Endothelial cell of umbilical vein (primary cell): ENCODE results near the gene ATN1. TPM values are rescaled to one million over a fixed set of nuclear protein-coding genes. Genes with fewer than 3 reads are reported as not detected.

ENCODE experiments used
- BruUV-seq: library from RNA; stranded (reverse); fragments of 400-500 nt; replicated peaks from 2 replicates; lab custom pipeline; 2021; lab: Mats Ljungman, UMichigan
- CTCF ChIA-PET: fragments of 300-600, 350-600 bp; sonication (Branson Sonifier 250); formaldehyde crosslinking; loops from one replicate; lab custom pipeline; 2021; ENCODE audit warnings: antibody characterized with exemption, inconsistent platforms; lab: Charles Lee
- POLR2A ChIA-PET: fragments of 300-600, 350-600 bp; sonication (Branson Sonifier 250); formaldehyde crosslinking; loops from one replicate; lab custom pipeline; 2021; ENCODE audit warnings: antibody characterized with exemption, inconsistent platforms; lab: Charles Lee
- DNase-seq: peaks from one replicate; pipeline ENCODE4 v3.0.0-alpha.2; 2011; ENCODE audit warnings: low read depth, low spot score
- FAIRE-seq: peaks from 2 replicates; lab custom pipeline; 2011; peaks lifted over from hg19 to GRCh38; lab: Jason Lieb, UNC
- H2AFZ ChIP-seq: 2 replicates; pipeline ENCODE4 v1.6.0; 2012; ENCODE audit warnings: low read depth, low read length, control low read depth, inconsistent platforms
- H3K27ac ChIP-seq: 2 replicates; pipeline ENCODE4 v1.5.1; 2011; ENCODE audit warnings: low read depth, mild to moderate bottlenecking, control low read depth, low read length, moderate library complexity; ENCODE audit not compliant: insufficient read depth
- H3K27me3 ChIP-seq, 2 experiments: 2 replicates each; pipeline versions ENCODE4 v1.6.0 to v1.6.1; 2011; ENCODE audit warnings: low read length in 2 of 2, mixed read lengths in 1 of 2; ENCODE audit not compliant: control insufficient read depth in 2 of 2, insufficient read depth in 2 of 2
- H3K36me3 ChIP-seq, 2 experiments: 2 replicates in 1 of 2; 3 replicates in 1 of 2; pipeline ENCODE4 v1.5.1; 2011; ENCODE audit warnings: low read length in 2 of 2, mild to moderate bottlenecking in 1 of 2, moderate library complexity in 1 of 2; ENCODE audit not compliant: control insufficient read depth in 2 of 2, insufficient read depth in 2 of 2; ENCODE audit errors: extremely low read depth in 1 of 2
- H3K4me1 ChIP-seq: 3 replicates; pipeline ENCODE4 v1.5.1; 2011; ENCODE audit warnings: mild to moderate bottlenecking, low read length; ENCODE audit not compliant: control insufficient read depth, insufficient read depth; ENCODE audit errors: extremely low read depth
- H3K4me2 ChIP-seq: 2 replicates; pipeline ENCODE4 v1.6.1; 2011; ENCODE audit warnings: low read length, control low read depth, mixed read lengths; ENCODE audit not compliant: insufficient read depth
- H3K4me3 ChIP-seq, 3 experiments: fragments of 200-600 bp in 1 of 3; sonication (generic), shearing (Covaris generic) in 1 of 3; replicated peaks in 1 of 3; 2 replicates each; pipeline ENCODE4 v1.5.1; 2011 to 2016; ENCODE audit warnings: control low read depth in 3 of 3, low read length in 3 of 3, mild to moderate bottlenecking in 2 of 3, inconsistent platforms in 1 of 3, low read depth in 1 of 3, moderate library complexity in 1 of 3; ENCODE audit not compliant: insufficient read depth in 1 of 3
- H3K79me2 ChIP-seq: 2 replicates; pipeline ENCODE4 v1.6.0; 2012; ENCODE audit warnings: low read length, inconsistent platforms; ENCODE audit not compliant: control insufficient read depth, insufficient read depth
- H3K9ac ChIP-seq: replicated peaks from 2 replicates; pipeline ENCODE3; 2011; ENCODE audit warnings: low read length, control low read depth; ENCODE audit not compliant: insufficient read depth; ENCODE audit errors: extremely low read depth
- H3K9me1 ChIP-seq: replicated peaks from 3 replicates; pipeline ENCODE4 v1.6.0; 2011; ENCODE audit warnings: mild to moderate bottlenecking, low read length; ENCODE audit not compliant: control insufficient read depth, insufficient read depth; ENCODE audit errors: extremely low read depth
- H3K9me3 ChIP-seq: replicated peaks from 2 replicates; pipeline ENCODE4 v1.5.1; 2012; ENCODE audit warnings: low read length, inconsistent platforms; ENCODE audit not compliant: control insufficient read depth, insufficient read depth
- H4K20me1 ChIP-seq: replicated peaks from 2 replicates; pipeline ENCODE3; 2011; ENCODE audit warnings: mild to moderate bottlenecking, low read length; ENCODE audit not compliant: control insufficient read depth, insufficient read depth; ENCODE audit errors: extremely low read depth
- CTCF ChIP-seq, 2 donors: IDR thresholded peaks; 1 replicate in 1 of 2; 2 replicates in 1 of 2; pipeline ENCODE4 v1.5.1; 2011; ENCODE audit warnings: low read length in 2 of 2, mild to moderate bottlenecking in 2 of 2, moderate library complexity in 2 of 2, control low read depth in 1 of 2, inconsistent platforms in 1 of 2, low read depth in 1 of 2; ENCODE audit not compliant: insufficient read depth in 1 of 2; ENCODE audit errors: extremely low read depth in 1 of 2
- JUN ChIP-seq: IDR thresholded peaks from 2 replicates; pipeline ENCODE4 v1.6.1; 2011; ENCODE audit warnings: borderline replicate concordance, low read depth; ENCODE audit not compliant: insufficient read length, insufficient read depth
- POLR2A ChIP-seq: IDR thresholded peaks from 2 replicates; pipeline ENCODE4 v1.6.1; 2012; ENCODE audit warnings: low read depth, mild to moderate bottlenecking, control low read depth, low read length
- POLR2AphosphoS5 ChIP-seq: IDR thresholded peaks from 2 replicates; pipeline ENCODE4 v1.6.1; 2012; ENCODE audit warnings: low read depth, mild to moderate bottlenecking, control low read depth, low read length, moderate library complexity; ENCODE audit not compliant: insufficient read depth
- dilution Hi-C: fragments of 300-500 bp; cut with MboI; formaldehyde crosslinking; loops from one replicate; pipeline ENCODE4 v1.15.0; 2019; ENCODE audit warnings: low sequenced_read_pairs; ENCODE audit not compliant: extremely low pct_ligation_motif_present
- intact Hi-C: fragments of 100-400 bp; cut with micrococcal nuclease; formaldehyde crosslinking; loops from one replicate; pipeline ENCODE4 v1.10.0; 2022
- polyA plus RNA-seq, 4 experiments: library from polyadenylated mRNA; depleted of rRNA in 3 of 4; stranded (reverse) in 3 of 4; unstranded in 1 of 4; fragments of >200 nt; gene quantifications; 2 replicates each; pipeline versions ENCODE4 v1.2.1 to v1.2.3, GENCODE V29; 2011 to 2012; ENCODE audit warnings: missing spikeins in 1 of 4
- total RNA-seq: library from RNA; stranded (reverse); gene quantifications from 2 replicates; pipeline ENCODE4 v1.2.3, GENCODE V29; 2021

Gene ATN1
- total and polyA plus RNA-seq, 2 donors (not counting 3 experiments of a cell fraction or from before 2014, with no cell fraction given), result 46.4 to 117 TPM

- no TSS peak for BruUV-seq
- Histone ChIP-seq H3K27me3 (no peaks in the 10 kb centered on the region), H2AFZ (no peak overlapping the region), H3K4me3 (no peak overlapping the region), H3K9me3 (no peaks in the 10 kb centered on the region), H3K9me1 (no peaks in the 10 kb centered on the region), H3K79me2 (no peaks in the 10 kb centered on the region), H3K36me3 (no peaks in the 10 kb centered on the region), H4K20me1 (no peaks in the 10 kb centered on the region), H3K9ac (no peak overlapping the region), H3K4me1 (peaks cover 32% of the 10 kb centered on the region), H3K27ac (no peak overlapping the region), H3K4me2 (no peak overlapping the region)
- CTCF ChIA-PET, result interaction anchor here (1.0 to 1.7 kb wide), 3 partner anchors 8 to 13 kb away, joined by 4 to 12 read pairs (median 7); partner anchors contain the start of gene C12orf57
- DNase-seq, result no peak
- POLR2A ChIA-PET, result interaction anchor here (1.8 kb wide), 1 partner anchor 14 kb away, joined by 6 read pairs; the partner anchor contains the start of genes C12orf57 and RNU7-1
- FAIRE-seq, result no peak
- dilution Hi-C loops (no loop called here), intact Hi-C loops (no loop called here)
- no peak for TF ChIP-seq POLR2AphosphoS5
- no peak for TF ChIP-seq CTCF (IDR thresholded peaks at IDR 0.05; ENCODE audit: extremely low read depth in 1 of 2, insufficient read depth in 1 of 2, low read depth in 1 of 2, low read length in 2 of 2)
- no peak for TF ChIP-seq JUN
- TF ChIP-seq POLR2A, result no peak
Observed at GRCh38 chr12:6957151-6957701, 29.5 kb downstream of the ATN1 start.
